Middle frontal gyrus (tissue), 1 donor: ENCODE measurements around the gene NUDCD3.
"Not testable (repeated sequence)": the region's sequence is repeated elsewhere in the genome, so short reads cannot be mapped to it uniquely, and the experiment has no call there.

ENCODE experiments used
- DNase-seq: peaks from one replicate; pipeline ENCODE4 v3.0.0-alpha.2; 2015; ENCODE audit warnings: low spot score; ENCODE audit errors: extremely low spot score

NUDCD3 gene

GRCh38 chr7:44449584-44449928, 40.9 kb downstream of the NUDCD3 start:
- DNase-seq, result no peak

- DNase-seq, result no peak
Measured at GRCh38 chr7:44448922-44449583, 41.4 kb downstream of the NUDCD3 start.

GRCh38 chr7:44447874-44448425, 42.5 kb downstream of the NUDCD3 start:
- no peak for DNase-seq

GRCh38 chr7:44445986-44446671, 44.3 kb downstream of the NUDCD3 start:
- peak; percentile 80 for DNase-seq

- no peak for DNase-seq
Measured at GRCh38 chr7:44441079-44441478, 49.4 kb downstream of the NUDCD3 start.

- no peak for DNase-seq
Measured at GRCh38 chr7:44440577-44441078, 49.8 kb downstream of the NUDCD3 start.

GRCh38 chr7:44439926-44440325, 50.5 kb downstream of the NUDCD3 start:
- DNase-seq, result no peak

GRCh38 chr7:44438816-44439215, 51.6 kb downstream of the NUDCD3 start:
- DNase-seq, result no peak

- DNase-seq, result no peak
Measured at GRCh38 chr7:44434201-44434600, 56.3 kb downstream of the NUDCD3 start.

- no peak for DNase-seq
Measured at GRCh38 chr7:44433255-44434022, 57.0 kb downstream of the NUDCD3 start.

- no peak for DNase-seq
Measured at GRCh38 chr7:44432381-44432977, 58.0 kb downstream of the NUDCD3 start.

- peak; percentile 12 for DNase-seq
Measured at GRCh38 chr7:44431091-44431608, 59.3 kb downstream of the NUDCD3 start.

GRCh38 chr7:44430054-44430453, 60.4 kb downstream of the NUDCD3 start:
- DNase-seq, result no peak

GRCh38 chr7:44424762-44425161, 65.7 kb downstream of the NUDCD3 start:
- not testable (repeated sequence) for DNase-seq

- no peak for DNase-seq
Measured at GRCh38 chr7:44416941-44417340, 73.5 kb downstream of the NUDCD3 start.

- DNase-seq, result no peak
Measured at GRCh38 chr7:44415510-44415909, 74.9 kb downstream of the NUDCD3 start.

- DNase-seq, result no peak
Measured at GRCh38 chr7:44415047-44415446, 75.4 kb downstream of the NUDCD3 start.

GRCh38 chr7:44411306-44411705, 79.2 kb downstream of the NUDCD3 start:
- no peak for DNase-seq

- no peak for DNase-seq
Measured at GRCh38 chr7:44408596-44408995, 81.9 kb downstream of the NUDCD3 start.

- DNase-seq, result no peak
Measured at GRCh38 chr7:44403775-44404174, 86.7 kb downstream of the NUDCD3 start.

GRCh38 chr7:44403176-44403759, 87.2 kb downstream of the NUDCD3 start:
- no peak for DNase-seq
